PC-3 (cell line): ENCODE results near the gene SLC13A3. TPM values are rescaled to one million over a fixed set of nuclear protein-coding genes. Genes with fewer than 3 reads are reported as not detected.
"Not testable (repeated sequence)": the region's sequence is repeated elsewhere in the genome, so short reads cannot be mapped to it uniquely, and the experiment has no call there.

Experiments used
- ATAC-seq: fragments of 200-7000 bp; cut with Tn5 transposase; 2 replicates; pipeline ENCODE4 v1.9.1; 2020; ENCODE audit warnings: mild to moderate bottlenecking, moderate library complexity
- BruUV-seq: library from RNA; stranded (reverse); fragments of 400-500 nt; replicated peaks from 2 replicates; lab custom pipeline; 2021; lab: Mats Ljungman, UMichigan
- CTCF ChIA-PET: fragments of 300-600 bp; sonication (Branson Sonifier 250); formaldehyde crosslinking; loops from one replicate; lab custom pipeline; 2022; ENCODE audit warnings: antibody characterized with exemption; lab: Charles Lee
- POLR2A ChIA-PET: fragments of 300-600 bp; sonication (Branson Sonifier 250); formaldehyde crosslinking; loops from one replicate; lab custom pipeline; 2022; ENCODE audit warnings: antibody characterized with exemption; ENCODE audit not compliant: unreplicated experiment; lab: Charles Lee
- DNase-seq: peaks from one replicate; pipeline ENCODE4 v3.0.0-alpha.2; 2015
- H2AFZ ChIP-seq: fragments of 300-600 bp; sonication (generic); 2 replicates; pipeline ENCODE4 v1.6.0; 2016; ENCODE audit warnings: antibody characterized with exemption, low read length
- H3F3A ChIP-seq: fragments of 300-600 bp; sonication (generic); one replicate; pipeline ENCODE4 v1.6.0; 2017; ENCODE audit warnings: antibody characterized with exemption, low read length, control low read depth, mild to moderate bottlenecking; ENCODE audit not compliant: unreplicated experiment
- H3K27ac ChIP-seq: fragments of 300-600 bp; sonication (generic); 2 replicates; pipeline ENCODE4 v1.5.1; 2016; ENCODE audit warnings: mild to moderate bottlenecking, low read length
- H3K27me3 ChIP-seq: fragments of 300-600 bp; sonication (generic); 2 replicates; pipeline ENCODE4 v1.6.1; 2016; ENCODE audit warnings: low read length, mixed read lengths
- H3K36me3 ChIP-seq: fragments of 300-600 bp; sonication (generic); 2 replicates; pipeline ENCODE4 v1.6.1; 2016; ENCODE audit warnings: low read depth, mixed run types, low read length, mixed read lengths
- H3K4me1 ChIP-seq: fragments of 300-600 bp; sonication (generic); 2 replicates; pipeline ENCODE4 v1.5.1; 2016; ENCODE audit warnings: low read length; ENCODE audit not compliant: insufficient read depth
- H3K4me2 ChIP-seq: fragments of 300-600 bp; sonication (generic); 2 replicates; pipeline ENCODE4 v1.6.0; 2016; ENCODE audit warnings: low read length
- H3K4me3 ChIP-seq: fragments of 300-600 bp; sonication (generic); 2 replicates; pipeline ENCODE4 v1.5.1; 2016; ENCODE audit warnings: mild to moderate bottlenecking, low read length, mixed read lengths
- H3K79me2 ChIP-seq: fragments of 300-600 bp; sonication (generic); 2 replicates; pipeline ENCODE4 v1.6.1; 2017; ENCODE audit warnings: low read length, mixed read lengths
- H3K9ac ChIP-seq: fragments of 300-600 bp; sonication (generic); 2 replicates; pipeline ENCODE4 v1.6.0; 2016; ENCODE audit warnings: mild to moderate bottlenecking, low read length
- H3K9me2 ChIP-seq: fragments of 300-600 bp; sonication (generic); replicated peaks from 2 replicates; pipeline ENCODE4 v1.6.1; 2016; ENCODE audit warnings: mixed run types, low read length, mixed read lengths
- H3K9me3 ChIP-seq: fragments of 300-600 bp; sonication (generic); 2 replicates; pipeline ENCODE4 v1.6.1; 2016; ENCODE audit warnings: low read length, mixed read lengths
- H4K20me1 ChIP-seq: fragments of 300-600 bp; sonication (generic); 2 replicates; pipeline ENCODE4 v1.6.1; 2016; ENCODE audit warnings: low read length, mixed read lengths
- CTCF ChIP-seq: fragments of 300-600 bp; sonication (generic); conservative IDR thresholded peaks from 2 replicates; pipeline ENCODE4 v1.5.1; 2017; ENCODE audit warnings: antibody characterized with exemption, low read depth, mild to moderate bottlenecking, low read length
- EZH2 ChIP-seq: fragments of 300-600 bp; sonication (generic); IDR thresholded peaks from one replicate; pipeline ENCODE4 v1.6.1; 2017; ENCODE audit warnings: antibody characterized with exemption, mild to moderate bottlenecking, low read length; ENCODE audit not compliant: unreplicated experiment
- EZH2phosphoT487 ChIP-seq: fragments of 300-600 bp; sonication (generic); IDR thresholded peaks from 2 replicates; pipeline ENCODE4 v1.6.1; 2018; ENCODE audit warnings: mild to moderate bottlenecking, antibody characterized with exemption, low read length, borderline replicate concordance
- intact Hi-C: fragments of 100-400 bp; cut with micrococcal nuclease; formaldehyde crosslinking; loops from 2 replicates; pipeline ENCODE4 v1.9.0; 2023
- total RNA-seq: library from RNA; depleted of rRNA; stranded (reverse); fragments of >200 nt; gene quantifications from 2 replicates; pipeline ENCODE4 v1.2.3, GENCODE V29; 2014

Gene SLC13A3
- total RNA-seq, 1 experiment from 2014 or later, result not detected

GRCh38 chr20:46677608-46678007 is 26.3 kb upstream of the SLC13A3 start:
- no peak overlapping the region for H3K4me2 ChIP-seq
- ATAC-seq (no peak), DNase-seq (no peak)
- no peaks in the 10 kb centered on the region for H3K4me1 ChIP-seq
- BruUV-seq, result no TSS peak
- no peaks in the 10 kb centered on the region for H3K27me3 ChIP-seq
- ChIA-PET POLR2A (no interaction called here), CTCF (interaction anchor here (1.3 kb wide), 1 partner anchor 8 kb away, joined by 3 read pairs; no protein-coding TSS in a partner anchor)
- no peaks in the 10 kb centered on the region for H3K36me3 ChIP-seq
- intact Hi-C loops, result no loop called here
- no peaks in the 10 kb centered on the region for H3K9me2 ChIP-seq
- no peak overlapping the region for H3K4me3 ChIP-seq
- H4K20me1 ChIP-seq, result no peaks in the 10 kb centered on the region
- no peak overlapping the region for H3K9ac ChIP-seq
- H3K79me2 ChIP-seq, result no peaks in the 10 kb centered on the region
- 0 out of 2 replicates have a peak, but pooled peaks cover 5% of the 10 kb centered on the region for H3K9me3 ChIP-seq
- no peak for TF ChIP-seq EZH2
- H3F3A ChIP-seq, result no peaks in the 10 kb centered on the region
- no peak overlapping the region for H2AFZ ChIP-seq
- H3K27ac ChIP-seq, result no peak overlapping the region

- intact Hi-C loops, H3K4me1 ChIP-seq, DNase-seq, H3K36me3 ChIP-seq, H2AFZ ChIP-seq, H3K27me3 ChIP-seq, H3K27ac ChIP-seq, H3K9me2 ChIP-seq, ATAC-seq, BruUV-seq, H3K4me2 ChIP-seq, H3K9ac ChIP-seq, H3K4me3 ChIP-seq, H3F3A ChIP-seq, H3K9me3 ChIP-seq, H3K79me2 ChIP-seq, POLR2A ChIA-PET, H4K20me1 ChIP-seq: not testable (repeated sequence)
- CTCF ChIA-PET, result interaction anchor here (0.6 to 1.3 kb wide), 2 partner anchors 9 to 123 kb away, joined by 3 read pairs; no protein-coding TSS in a partner anchor
Observed at GRCh38 chr20:46676649-46677316, 25.5 kb upstream of the SLC13A3 start.

- no peak overlapping the region for H3K4me2 ChIP-seq
- no peaks in the 10 kb centered on the region for H3K9me2 ChIP-seq
- H2AFZ ChIP-seq, result no peak overlapping the region
- TF ChIP-seq EZH2 (no peak), CTCF (no peak), EZH2phosphoT487 (no peak)
- no peak for ATAC-seq
- no peaks in the 10 kb centered on the region for H3K27me3 ChIP-seq
- H3K9ac ChIP-seq, result no peak overlapping the region
- no peaks in the 10 kb centered on the region for H4K20me1 ChIP-seq
- no peak overlapping the region for H3K4me3 ChIP-seq
- ChIA-PET POLR2A (no interaction called here), CTCF (no interaction called here)
- peaks cover 12% of the 10 kb centered on the region for H3K9me3 ChIP-seq
- H3K79me2 ChIP-seq, result no peaks in the 10 kb centered on the region
- no peak overlapping the region for H3K27ac ChIP-seq
- H3F3A ChIP-seq, result no peaks in the 10 kb centered on the region
- intact Hi-C loops, result no loop called here
- no peaks in the 10 kb centered on the region for H3K4me1 ChIP-seq
- no peaks in the 10 kb centered on the region for H3K36me3 ChIP-seq
- no peak for DNase-seq
- BruUV-seq, result no TSS peak
Observed at GRCh38 chr20:46674253-46675083, 23.2 kb upstream of the SLC13A3 start.
